ENCODE measurements around the gene ANKRD28. TPM values are rescaled to one million over a fixed set of nuclear protein-coding genes. Genes with fewer than 3 reads are reported as not detected.

ANKRD28 gene
- total RNA-seq, 1 donor from 2014 or later: 88.0 TPM

DNA sequence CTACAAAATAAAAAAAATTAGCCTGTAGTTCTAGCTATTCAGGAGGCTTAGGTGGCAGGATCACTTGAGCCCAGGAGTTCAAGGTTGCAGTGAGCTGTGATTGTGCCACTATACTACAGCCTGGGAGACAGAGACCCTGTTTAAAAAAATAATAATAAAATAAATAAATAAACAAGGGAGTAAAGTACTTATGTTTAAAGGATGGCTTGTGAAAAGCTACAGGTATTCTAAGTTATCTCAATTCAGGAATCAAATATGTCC, 74.2 kb downstream of the ANKRD28 start:
- DNase-seq (ENCODE audit: low read depth): no peak

GRCh38 chr3:15722877-15723623, 74.7 kb downstream of the ANKRD28 start:
- DNase-seq (ENCODE audit: low read depth): no peak

- DNase-seq (ENCODE audit: low read depth): no peak
Measured at GRCh38 chr3:15716178-15716577, 81.6 kb downstream of the ANKRD28 start.

- no peak for DNase-seq (ENCODE audit: low read depth)
Measured at GRCh38 chr3:15714448-15714847, 83.3 kb downstream of the ANKRD28 start.

DNA sequence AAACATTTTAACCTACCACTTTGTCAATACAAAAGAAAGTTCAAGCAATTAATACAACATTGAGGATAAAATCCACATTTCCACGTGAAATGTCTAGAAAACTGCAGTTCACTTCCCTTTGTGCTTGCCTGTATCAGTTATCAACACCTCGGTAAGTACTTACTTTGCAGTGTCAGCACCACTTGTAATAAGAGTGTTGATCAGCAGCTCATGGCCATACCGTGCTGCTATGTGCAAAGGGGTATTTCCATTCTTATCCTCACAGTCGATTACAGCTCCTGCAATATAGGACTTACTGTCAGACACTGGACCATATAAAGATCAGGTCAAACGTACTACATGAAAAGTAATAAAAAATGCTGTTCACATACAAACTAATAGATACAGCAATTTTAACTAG, 84.4 kb downstream of the ANKRD28 start:
- no peak for DNase-seq (ENCODE audit: low read depth)

DNA sequence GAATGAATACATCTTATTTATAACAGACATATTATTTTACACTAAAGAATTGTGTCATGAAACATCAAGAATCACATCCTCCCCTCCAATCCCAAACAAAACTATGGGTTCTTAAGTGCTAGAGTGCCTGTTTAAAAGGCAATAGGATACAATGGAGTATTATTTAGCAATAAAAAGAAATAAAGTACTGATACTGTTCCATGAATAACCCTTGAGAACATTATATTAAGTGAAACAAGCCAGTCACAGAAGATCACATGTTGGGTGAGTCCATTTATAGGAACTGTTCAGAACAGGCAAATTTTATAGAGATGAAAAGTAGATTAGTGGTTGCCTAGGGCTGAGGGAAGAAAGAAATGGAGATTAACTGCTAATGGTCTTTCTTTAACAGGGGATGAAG, 86.5 kb downstream of the ANKRD28 start:
- no peak for DNase-seq (ENCODE audit: low read depth)

DNA sequence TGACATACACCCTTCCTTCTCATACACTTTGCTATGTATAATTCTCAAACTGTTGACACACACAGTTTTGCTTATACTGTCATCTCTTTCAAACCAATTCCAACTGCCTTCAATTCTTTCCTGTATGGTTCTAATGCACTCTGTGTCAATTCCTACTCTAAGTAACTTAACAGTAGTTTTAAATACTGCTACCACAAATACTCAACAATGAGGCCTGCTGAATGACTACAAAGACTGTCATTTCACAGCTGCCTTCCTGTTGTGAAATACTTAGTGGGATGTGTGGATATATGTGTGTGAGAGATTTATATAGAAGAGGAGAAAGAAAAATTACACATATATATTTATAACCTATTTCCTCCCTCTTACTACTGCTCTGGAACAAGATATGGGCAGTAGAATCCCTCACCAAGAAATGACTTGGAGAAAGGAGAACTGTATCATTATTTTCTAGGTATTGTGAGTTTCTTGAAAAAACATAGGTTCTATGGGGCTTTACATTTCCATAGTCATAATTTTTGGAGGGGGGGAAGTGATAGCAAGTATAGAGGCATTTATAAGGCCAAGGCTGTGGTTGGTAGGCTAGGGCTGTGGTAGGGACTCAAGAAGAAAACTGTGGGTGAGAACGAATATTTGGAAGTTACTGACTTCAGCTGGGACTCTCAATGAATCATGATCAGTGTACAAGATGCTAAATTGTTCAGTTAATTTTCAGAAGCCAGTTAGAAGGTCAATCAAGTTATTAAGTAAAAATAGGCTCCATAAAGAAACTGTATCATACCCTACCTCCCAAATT, 88.7 kb downstream of the ANKRD28 start:
- DNase-seq (ENCODE audit: low read depth): peak; percentile 63

DNA sequence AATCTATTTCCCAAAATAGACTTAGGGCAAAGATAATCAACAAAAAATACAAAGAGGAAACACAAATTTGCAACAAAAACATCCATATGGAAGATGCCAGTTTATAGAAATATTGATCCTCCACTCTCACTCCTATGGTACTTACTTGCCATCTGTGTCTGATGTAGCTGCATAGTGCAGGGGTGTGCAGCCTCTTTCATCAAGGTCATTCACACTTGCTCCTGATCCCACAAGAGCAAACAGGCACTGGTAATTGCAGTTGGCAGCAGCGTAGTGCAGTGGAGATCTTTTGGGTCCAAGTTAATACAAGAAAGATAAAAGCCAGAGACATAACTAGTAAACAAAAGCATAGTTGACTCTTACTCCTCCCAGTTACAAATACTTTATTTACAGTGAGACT, 90.0 kb downstream of the ANKRD28 start:
- no peak for DNase-seq (ENCODE audit: low read depth)

DNA sequence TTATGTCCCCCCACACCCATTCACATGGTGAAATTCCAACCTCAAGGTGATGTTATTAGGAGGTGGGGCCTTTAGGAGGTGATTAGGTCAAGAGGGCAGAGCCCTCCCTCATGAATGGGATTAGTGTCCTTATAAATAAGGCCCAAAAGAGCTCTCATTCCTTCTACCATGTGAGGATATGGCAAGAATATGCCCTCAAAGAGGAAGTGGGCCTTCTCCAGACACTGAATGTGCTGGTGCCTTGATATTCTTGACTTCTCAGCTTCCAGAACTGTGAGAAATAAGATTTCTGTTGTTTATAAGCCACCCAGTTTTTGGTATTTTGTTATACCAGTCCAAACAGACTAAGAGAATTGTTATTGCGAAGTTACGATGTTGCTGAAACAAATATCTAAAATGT, 94.4 kb downstream of the ANKRD28 start:
- DNase-seq (ENCODE audit: low read depth): no peak

GRCh38 chr3:15694628-15695027, 103.2 kb downstream of the ANKRD28 start:
- DNase-seq (ENCODE audit: low read depth): no peak

GRCh38 chr3:15693355-15693754, 104.4 kb downstream of the ANKRD28 start:
- DNase-seq (ENCODE audit: low read depth): peak; percentile 27

GRCh38 chr3:15690748-15691147, 107.0 kb downstream of the ANKRD28 start:
- no peak for DNase-seq (ENCODE audit: low read depth)

DNA sequence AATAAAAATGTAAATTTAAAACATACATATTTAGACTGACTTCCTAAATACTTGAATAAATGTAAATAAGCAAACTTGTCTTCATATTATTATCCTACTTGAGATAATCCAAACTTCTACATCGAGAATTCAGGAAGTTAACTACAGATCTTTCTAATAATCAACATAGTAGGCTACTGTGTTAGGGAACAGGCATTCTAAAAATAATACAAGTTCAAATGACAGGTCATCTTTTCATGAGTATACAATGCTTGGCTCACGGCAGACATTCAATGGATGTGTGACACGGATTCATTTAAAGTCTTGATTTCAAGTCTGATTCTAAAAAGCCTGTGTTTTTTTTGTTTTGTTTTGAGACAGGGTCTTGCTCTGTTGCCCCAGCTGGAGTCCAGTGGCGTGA, 107.5 kb downstream of the ANKRD28 start:
- no peak for DNase-seq (ENCODE audit: low read depth)

- no peak for DNase-seq (ENCODE audit: low read depth)
Measured at GRCh38 chr3:15685927-15686326, 111.9 kb downstream of the ANKRD28 start.

DNA sequence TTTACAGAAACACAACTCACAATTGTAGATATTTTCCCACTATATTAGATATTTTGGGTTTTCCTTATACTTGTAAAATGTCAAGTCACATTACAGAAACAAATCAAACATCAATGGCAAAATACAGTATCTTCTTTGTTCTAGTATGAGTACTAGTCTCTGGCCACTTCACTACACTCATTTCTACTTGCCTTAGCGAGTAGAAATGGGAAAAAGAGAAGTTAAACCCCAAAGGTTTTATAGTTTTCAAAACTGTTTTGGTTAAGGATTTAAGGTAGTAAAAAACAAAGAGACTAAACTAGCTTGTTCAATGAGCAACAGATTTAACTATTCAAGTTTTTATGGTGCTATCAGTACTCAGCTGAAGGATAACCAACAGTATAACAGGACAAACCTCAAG, 114.5 kb downstream of the ANKRD28 start:
- no peak for DNase-seq (ENCODE audit: low read depth)

DNA sequence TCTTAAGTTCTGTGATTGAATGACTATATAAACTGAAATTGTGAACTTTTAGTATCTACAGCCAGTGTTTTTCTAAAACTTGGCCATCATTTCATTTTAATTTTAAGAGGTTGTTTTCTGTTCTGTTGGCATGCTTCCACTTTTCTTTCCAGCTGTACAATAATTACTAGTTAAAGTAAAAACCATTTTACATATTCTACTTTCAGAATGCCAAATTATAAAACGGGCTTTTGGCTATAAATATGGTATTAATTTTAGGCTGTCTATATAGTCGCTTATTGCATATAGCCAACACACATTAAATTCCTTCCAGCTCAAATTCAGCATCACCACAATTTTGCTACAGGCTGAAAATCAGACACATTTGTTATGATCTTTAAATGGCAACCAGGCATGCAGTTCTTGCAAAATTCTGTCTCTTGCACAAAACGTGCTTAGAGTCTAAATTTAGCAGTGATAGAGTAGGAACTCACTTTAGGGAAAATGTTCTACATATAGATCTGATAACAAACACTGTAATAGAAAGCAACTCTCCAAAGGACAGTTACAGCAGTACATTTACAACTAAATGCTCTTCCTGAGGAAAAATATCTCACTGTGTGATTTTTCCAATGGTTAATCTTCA, 115.1 kb downstream of the ANKRD28 start:
- peak; percentile 9 for DNase-seq (ENCODE audit: low read depth)

GRCh38 chr3:15681668-15682067, 116.1 kb downstream of the ANKRD28 start:
- no peak for DNase-seq (ENCODE audit: low read depth)

GRCh38 chr3:15679306-15679705, 118.5 kb downstream of the ANKRD28 start:
- DNase-seq (ENCODE audit: low read depth): no peak

DNA sequence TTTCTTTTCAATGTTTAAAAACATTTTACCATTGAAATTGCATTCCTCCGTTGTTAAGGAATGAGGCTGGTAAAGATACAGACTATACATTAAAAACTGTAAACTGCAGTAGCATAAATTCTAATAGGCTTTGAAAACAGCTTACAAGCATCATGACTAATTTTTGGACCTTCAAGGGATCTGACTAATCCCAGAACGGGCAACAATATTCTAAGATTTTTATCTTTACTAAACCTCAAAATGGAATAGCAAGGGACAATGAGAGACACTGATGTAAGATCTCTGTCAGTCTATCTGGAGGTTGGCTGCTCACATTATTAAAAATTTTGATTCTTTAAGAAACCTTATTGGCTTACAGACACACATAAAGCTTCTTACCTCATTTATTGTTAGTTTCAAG, 121.5 kb downstream of the ANKRD28 start:
- no peak for DNase-seq (ENCODE audit: low read depth)

DNA sequence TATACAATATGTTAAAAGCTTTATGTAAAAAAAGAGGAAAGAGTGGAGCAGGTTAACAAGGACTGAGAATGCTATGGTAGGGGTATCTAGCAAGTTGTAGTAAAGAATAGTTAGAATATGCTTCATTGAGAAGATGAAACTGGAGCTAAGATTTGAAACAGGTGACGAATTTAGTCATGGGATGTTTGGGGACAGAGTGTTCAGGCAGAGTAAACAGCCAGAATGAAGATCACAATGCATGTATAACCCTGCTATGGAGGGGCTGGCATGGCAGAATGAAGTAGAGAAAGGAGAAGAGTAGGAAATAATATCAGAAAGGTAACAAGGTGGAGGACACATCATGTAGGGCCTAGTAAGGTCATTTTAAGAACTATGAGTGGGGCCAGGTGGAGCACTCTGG, 124.2 kb downstream of the ANKRD28 start:
- no peak for DNase-seq (ENCODE audit: low read depth)

DNA sequence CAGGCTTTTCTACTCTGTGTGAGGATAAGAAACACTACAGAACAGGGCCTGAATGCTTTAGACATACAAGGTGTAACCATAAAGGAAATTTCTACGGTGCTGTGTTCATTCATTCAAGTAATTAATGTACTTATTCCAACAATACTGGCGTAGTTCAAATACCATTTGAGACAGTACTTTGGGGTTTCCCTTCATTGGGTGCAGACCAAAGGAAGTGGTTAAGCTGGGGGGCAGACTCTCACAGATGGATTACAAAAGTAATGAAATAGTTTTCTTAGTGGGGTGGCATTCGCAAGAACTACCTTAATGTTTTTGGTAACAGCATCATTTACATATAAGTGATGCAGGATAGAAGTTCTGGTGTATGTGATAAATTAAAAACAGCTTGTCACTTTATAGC, 130.3 kb downstream of the ANKRD28 start:
- peak; percentile 65 for DNase-seq (ENCODE audit: low read depth)

- no peak for DNase-seq (ENCODE audit: low read depth)
Measured at GRCh38 chr3:15666277-15666676, 131.5 kb downstream of the ANKRD28 start.

DNA sequence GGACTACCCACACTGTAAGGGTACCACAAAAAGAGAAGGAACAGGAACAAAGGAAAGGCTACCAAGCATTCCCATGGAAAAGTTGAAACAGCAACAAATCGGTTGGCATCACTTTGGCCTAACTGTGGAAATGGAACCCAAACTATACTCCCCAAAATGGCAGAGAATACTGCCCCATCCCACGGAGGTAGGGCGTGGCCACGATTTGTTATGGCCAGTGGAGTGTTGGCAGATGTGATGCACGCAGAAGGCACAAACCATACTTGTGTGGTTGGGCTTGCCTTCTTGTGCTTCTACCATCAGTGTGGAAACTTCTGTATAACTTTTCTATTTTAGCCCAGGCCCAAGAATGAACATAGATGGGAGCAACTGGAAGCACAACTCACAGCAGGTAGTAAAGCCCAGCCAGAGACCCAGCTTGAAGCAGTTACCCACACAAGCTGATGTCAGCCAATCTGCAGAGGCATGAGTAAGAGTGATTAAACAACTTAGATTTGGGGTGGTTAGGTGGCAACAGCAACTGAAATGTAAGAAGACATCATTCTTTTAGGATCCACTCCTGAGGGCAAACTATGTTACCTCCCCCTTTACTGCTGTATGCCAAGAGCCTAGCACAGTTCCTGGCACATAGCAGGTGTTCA, 132.1 kb downstream of the ANKRD28 start:
- peak; percentile 16 for DNase-seq (ENCODE audit: low read depth)
